ENCODE measurements around the gene RPL12.
"Not testable (repeated sequence)": the region's sequence is repeated elsewhere in the genome, so short reads cannot be mapped to it uniquely, and the experiment has no call there.

The RPL12 gene

GRCh38 chr9:127466407-127466917 is 15.3 kb upstream of the RPL12 start:
- DNase-seq, result not testable (repeated sequence)

- no peak for DNase-seq
These were observed 12.7 kb upstream of the RPL12 start for GRCh38 chr9:127463911-127464310.

DNA sequence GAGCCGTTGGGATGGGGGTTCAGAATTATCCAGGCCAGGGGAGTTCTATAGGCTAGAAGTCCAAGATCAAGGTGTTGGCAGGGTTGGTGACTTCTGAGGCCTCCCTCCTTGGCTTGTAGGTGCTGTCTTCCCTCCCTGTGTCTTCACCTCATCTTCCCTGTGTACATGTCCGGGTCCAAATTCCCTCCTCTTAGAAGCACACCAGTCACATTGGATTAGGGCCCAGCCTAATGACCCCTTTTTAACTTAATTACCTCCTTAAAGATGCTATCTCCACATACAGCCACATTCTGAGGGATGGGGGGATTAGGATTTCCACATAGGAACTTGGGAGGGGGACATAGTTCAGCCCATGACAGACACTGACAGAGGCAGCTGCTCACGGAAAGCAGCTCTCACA is 12.2 kb upstream of the RPL12 start:
- no peak for DNase-seq

DNA sequence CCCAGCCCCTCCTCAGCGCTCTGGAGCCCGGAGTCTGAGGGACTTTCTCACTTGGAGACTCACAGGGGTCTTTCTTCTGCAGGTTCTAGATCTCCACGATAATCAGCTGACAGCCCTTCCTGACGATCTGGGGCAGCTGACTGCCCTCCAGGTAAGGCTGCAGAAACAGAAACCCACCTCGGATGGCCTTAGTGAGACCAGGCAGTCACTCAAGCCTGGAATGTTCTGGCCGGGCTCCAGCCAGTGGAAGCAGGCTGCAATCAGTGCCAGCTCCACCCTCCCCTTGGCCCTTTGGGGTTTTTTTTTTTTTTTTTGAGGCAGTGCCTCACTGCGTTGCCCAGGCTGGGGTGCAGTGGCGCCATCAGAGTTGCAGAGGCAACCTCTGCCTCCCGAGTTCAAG is 7.7 kb upstream of the RPL12 start:
- DNase-seq, result no peak

DNA sequence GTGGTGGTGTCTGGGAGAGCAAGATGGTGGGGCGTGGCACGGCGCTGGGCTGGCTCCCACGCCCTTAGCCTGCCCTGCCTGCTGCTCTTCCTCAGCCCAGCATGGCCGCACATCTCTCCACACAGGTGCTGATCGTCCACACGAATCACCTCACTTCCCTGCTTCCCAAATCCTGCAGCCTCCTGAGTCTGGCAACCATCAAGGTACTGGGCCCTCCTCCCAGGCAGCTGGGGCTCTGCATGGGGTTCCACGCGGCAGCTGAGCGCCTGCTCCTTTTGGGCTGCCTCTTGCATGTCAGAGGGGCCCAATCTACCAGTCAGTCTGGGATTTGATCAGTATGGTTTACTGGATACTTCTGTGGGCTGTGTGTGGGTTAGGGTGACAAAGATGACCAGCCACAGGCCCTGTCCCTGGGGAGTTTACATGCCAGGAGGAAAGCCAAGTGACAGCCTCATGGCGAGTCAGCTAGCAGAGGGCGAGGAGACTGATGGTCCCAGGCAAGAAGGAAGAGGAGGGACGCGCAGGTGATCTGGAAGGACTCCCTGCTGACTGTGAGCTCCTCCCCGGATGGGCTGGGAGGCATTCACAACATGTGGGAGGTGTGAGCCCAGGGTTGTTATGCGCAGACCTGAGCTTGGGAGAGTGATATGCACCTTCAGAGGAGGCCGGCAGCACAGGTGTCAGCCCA is 6.1 kb upstream of the RPL12 start:
- DNase-seq, result no peak

DNA sequence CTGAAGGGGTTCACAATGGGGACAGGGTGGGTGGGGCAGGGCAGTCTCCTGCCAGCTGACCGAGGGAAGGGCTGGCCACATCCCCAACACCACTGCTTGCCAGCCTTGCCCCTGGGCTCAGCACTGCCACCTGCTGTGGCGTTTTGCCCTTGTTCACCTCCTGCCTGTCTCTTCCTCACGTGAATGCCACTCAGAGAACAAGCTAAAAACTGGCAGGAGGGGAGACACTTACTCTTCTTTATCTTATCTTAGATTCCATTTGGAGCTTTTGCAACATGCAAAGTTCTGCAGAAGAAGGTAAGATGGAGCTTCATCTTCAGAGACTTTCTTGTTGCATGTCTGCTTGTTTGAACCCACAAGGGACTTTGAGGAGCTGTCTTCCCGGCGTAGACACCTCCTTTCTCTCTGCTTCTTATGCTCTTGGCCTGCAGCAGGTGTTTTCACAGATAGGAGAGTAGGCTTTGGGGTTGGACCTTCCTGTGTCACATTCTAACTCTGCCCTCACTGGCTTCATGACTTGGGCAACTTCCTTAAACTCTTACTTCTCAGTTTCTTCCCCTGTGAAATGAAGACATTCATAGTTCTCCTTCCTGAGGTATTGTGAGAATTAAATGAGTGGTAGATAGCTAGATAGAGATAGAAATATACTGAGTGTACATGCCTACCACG is 4.3 kb upstream of the RPL12 start:
- peak; percentile 89 for DNase-seq

DNA sequence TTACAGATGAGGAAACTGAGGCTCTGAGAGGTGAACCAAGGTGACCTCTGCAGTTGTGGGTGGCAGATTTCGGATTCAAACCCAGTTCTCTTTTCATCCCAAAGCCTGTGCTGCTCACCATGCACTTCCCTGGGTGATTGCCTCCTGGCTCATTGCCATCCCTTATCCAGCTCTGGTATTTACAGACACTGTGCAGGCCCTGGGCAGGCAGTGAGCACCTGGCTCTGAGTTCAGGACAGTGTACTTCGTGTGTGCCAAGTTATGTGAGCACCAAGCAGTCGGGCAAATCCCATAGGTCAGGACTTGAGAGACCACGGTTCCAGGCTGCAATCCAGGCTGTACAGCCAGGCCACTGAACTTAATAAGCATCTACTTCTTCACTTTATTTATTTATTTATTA is 1.5 kb upstream of the RPL12 start:
- no peak for DNase-seq

- DNase-seq, result no peak
These were observed 851 bp upstream of the RPL12 start for GRCh38 chr9:127451858-127452656.

DNA sequence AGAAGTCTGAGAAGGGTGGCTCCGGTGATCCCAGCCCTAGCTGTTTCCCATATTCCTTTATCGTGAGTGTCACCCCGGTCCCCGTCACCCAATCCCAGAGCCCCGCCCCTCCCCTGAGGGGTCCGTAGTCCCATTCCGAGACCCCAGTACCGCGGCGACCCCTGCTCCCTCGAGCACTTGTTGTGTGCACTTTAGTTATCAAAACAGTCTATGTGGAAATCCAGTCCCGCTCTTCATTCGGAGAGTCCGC is 327 bp upstream of the RPL12 start:
- DNase-seq, result no peak

DNA sequence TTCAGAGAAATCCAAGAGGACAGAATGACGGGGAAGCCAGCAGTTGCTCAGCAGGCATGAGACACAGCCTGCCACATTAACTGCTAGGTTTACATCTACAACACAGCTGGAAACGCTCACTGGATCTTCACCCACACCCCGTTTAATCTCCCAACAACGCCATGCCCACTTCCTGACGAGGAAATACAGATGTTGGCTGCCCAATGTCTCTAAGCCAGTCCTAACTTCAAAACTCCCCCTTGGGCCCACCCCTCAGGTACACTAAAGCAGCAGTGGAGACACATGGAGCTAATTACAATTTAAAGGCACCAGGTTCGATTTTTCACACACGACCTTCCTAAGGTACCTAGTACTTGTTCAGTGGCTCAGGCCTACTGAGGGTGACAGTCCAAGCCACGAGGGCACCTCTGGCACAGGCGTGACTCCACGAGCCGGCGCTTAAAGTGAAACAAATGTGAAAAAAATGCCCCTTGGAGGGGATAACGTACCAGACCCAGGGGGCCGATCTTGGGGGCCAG is 904 bp downstream of the RPL12 start:
- no peak for DNase-seq

GRCh38 chr9:127449332-127449966 is 1.8 kb downstream of the RPL12 start:
- no peak for DNase-seq

GRCh38 chr9:127448112-127448805 is 2.9 kb downstream of the RPL12 start:
- DNase-seq, result no peak

DNA sequence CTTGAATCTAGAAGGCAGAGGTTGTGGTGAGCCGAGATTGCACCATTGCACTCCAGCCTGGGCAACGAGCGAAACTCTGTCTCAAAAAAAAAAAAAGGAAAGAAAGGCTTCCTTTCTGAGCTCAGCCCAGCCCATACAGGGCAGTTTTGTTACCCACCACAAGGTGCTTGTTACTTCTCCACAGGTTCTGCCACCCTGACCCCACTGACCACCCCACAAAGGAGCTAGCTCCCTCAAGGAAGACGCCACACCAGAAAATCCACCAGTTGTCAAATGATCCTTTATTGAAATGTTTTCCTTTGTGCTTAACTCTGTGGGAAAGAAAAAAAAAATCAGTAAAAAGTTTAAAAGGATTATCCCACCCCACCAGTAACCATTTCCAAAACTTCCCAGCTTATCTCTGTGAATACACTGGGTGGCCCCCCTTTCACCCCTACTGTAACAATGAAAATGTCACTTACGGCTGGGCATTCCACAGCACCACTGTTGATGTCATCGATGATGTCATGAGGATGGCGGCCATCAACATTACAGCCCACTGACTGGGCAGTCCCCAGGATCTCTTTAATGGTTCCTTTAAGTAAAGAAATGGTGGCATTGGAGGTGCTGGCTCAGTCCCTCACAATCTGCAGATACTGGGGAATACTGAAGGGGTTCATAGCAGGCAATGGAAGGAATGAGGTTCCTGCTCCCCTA is 3.6 kb downstream of the RPL12 start:
- DNase-seq, result no peak

DNA sequence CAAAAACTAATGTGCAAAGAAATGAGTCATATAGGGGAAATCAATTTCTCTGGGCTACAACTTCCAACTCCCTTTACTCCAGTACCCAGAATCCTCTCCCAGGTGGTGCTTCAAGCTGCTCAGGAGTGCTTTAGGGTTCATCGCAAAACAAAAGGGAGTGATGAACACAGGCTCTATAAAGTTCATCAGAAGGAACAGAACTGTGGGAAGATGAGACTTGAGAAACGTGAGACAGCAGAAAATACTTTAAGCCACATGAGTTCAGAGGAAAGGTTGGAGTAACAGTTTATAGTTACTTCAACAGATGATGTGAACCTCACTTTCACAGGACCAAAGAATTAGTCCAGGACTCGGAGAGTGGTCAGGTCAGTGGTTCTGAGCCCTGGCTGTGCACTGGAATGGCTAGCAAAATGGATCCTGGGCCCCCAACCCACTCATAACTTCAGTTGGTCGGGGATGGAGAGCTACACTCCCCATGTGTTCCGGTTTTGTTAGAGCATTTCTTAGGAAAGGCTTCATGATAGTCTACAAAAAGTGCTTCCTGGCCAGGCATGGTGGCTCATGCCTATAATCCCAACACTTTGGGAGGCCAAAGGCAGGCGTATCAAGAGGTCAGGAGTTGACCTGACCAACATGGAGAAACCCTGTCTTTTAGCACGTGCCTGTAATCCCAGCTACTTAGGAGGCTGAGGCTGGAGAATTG is 4.3 kb downstream of the RPL12 start:
- no peak for DNase-seq

DNA sequence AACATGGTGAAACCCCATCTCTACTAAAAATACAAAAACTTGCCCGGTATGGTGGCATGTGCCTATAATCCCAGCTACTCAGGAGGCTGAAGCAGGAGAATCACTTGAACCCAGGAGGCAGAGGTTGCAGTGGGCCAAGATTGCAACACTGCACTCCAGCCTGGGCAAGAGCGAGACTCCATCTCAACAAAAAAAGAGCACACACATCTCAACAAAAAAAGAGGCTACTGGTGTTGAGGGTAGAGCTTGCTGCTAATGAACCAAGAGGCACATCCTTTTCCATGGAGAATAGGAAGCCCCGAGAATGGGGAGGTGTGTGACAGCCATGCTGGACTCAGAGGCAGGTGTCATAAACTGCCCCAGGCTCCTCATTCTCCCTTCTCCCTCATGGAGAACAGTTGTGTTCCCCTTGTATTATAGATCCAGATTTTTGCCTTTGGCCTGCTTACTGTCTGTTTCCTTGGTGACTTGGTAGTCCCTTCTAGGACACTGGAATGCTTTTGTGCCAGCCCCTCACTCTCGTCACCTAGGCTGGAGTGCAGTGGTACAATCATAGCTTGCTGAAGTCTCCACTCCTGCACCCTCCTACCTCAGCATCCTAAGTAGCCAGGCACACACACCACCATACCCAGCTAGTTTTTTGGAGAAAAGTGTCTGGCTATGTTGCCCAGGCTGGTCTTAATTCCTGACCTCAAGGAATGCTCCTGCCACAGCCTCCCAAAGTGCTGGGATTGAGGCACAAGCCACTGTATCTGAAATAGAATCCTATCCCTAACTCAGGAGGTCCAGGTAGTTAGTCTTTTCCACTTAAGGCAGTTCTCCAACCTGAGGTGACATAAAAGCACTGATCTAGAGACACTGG is 5.1 kb downstream of the RPL12 start:
- no peak for DNase-seq

DNA sequence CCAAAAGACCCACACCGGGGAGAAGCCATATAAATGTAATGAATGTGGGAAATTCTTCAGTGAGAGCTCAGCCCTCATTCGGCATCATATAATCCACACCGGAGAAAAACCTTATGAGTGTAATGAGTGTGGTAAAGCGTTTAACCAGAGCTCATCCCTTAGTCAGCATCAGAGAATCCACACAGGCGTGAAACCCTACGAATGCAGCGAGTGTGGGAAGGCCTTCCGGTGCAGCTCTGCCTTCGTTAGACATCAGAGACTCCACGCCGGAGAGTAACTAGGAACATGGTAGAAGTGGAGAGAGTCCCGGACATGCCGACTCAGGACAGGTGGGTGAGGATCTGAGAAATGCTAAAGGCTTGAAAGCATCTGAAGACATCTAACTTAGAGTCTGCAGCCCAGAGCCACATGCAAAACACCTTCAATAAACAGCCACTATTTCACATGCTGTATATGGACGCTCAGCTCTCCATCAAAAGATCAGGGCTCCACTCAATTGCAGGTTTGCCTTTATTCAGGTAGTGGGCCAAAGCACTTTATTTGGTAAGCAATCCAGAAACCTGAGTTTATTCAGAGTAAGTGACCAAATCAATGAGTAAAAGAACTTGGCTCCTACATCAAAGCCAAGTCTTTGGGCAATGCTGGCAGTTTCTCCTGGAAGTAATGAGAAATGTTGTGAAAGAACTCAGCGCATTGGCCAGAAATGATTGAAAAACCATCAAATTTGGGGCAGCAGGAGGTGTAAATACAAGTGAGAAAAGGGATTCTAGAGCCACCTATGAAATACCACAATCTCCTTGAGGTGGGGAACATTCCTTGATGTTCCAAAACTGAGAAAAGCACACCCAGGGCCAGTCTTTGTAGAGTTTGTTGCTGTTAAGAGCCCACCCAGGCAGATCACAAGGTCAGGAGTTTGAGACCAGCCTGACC is 6.0 kb downstream of the RPL12 start:
- no peak for DNase-seq

GRCh38 chr9:127444283-127444920 is 6.8 kb downstream of the RPL12 start:
- DNase-seq, result no peak

DNA sequence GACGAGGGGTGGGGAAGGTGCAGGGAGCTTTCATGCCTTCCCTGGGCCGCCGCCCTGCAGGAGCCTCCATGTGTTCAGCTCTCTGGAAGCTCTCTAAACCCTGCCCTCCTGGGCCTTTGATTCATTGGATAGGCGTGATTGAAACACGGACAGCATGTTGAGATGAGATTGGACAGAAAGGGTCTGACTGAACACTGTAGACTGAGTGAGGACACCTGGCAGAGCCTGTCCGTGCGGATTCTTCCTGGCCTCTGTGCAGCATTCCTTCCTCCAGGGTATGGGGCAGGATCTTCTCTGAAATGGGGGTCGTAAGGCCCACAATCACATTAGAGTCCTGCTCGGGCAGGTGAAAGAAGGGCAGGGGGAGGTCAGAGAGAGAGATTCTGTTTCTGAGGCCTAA is 12.8 kb downstream of the RPL12 start:
- no peak for DNase-seq
